GM12875 (cell line): Measurements from ENCODE around the gene VTI1B.

Experiments
- H3K4me3 ChIP-seq: one replicate; pipeline ENCODE4 v1.5.1; 2011; ENCODE audit warnings: low read depth, low read length, control low read depth
- TF ChIP-seq, protein P1 (sequence below): IDR thresholded peaks from 2 replicates; pipeline ENCODE4 v1.5.1; 2011; ENCODE audit warnings: low read depth, mild to moderate bottlenecking, control low read depth, inconsistent platforms, low read length, moderate library complexity, borderline replicate concordance; ENCODE audit not compliant: insufficient read depth

The VTI1B gene

DNA sequence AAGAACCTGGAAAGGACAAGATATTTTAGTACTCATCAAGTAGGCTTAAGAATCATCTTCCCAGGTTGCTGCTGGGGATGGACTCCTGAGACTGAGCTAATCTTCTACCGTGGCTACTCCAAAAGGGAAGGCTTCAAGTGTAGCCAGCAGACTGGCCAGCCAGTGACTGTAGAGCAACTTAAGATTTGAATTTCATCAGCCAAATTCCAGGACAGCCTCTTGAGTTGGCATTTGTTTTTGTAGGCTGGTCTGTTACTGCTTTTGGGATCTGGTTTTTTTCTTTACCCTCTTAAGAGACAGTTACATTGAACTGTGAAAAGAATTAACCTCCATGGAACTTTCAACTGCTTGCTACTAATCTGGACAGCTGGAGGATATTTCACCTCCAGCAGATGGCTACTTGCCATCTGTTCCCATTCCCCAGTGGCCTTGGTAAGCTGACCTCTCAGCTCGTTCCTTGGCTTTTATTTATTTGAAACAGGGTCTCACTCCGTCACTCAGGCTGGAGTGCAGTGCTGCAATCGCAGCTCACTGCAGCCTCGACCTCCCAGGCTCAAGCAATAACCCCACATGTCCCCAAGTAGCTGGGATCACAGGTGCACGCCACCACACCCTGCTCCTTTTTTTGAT lies 20.7 kb downstream of the VTI1B start:
- TF ChIP-seq, protein P1, sequence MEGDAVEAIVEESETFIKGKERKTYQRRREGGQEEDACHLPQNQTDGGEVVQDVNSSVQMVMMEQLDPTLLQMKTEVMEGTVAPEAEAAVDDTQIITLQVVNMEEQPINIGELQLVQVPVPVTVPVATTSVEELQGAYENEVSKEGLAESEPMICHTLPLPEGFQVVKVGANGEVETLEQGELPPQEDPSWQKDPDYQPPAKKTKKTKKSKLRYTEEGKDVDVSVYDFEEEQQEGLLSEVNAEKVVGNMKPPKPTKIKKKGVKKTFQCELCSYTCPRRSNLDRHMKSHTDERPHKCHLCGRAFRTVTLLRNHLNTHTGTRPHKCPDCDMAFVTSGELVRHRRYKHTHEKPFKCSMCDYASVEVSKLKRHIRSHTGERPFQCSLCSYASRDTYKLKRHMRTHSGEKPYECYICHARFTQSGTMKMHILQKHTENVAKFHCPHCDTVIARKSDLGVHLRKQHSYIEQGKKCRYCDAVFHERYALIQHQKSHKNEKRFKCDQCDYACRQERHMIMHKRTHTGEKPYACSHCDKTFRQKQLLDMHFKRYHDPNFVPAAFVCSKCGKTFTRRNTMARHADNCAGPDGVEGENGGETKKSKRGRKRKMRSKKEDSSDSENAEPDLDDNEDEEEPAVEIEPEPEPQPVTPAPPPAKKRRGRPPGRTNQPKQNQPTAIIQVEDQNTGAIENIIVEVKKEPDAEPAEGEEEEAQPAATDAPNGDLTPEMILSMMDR = no peak
- H3K4me3 ChIP-seq = no peak overlapping the region

GRCh38 chr14:67652189-67652588 lies 22.2 kb downstream of the VTI1B start:
- TF ChIP-seq, protein P1 = no peak

DNA sequence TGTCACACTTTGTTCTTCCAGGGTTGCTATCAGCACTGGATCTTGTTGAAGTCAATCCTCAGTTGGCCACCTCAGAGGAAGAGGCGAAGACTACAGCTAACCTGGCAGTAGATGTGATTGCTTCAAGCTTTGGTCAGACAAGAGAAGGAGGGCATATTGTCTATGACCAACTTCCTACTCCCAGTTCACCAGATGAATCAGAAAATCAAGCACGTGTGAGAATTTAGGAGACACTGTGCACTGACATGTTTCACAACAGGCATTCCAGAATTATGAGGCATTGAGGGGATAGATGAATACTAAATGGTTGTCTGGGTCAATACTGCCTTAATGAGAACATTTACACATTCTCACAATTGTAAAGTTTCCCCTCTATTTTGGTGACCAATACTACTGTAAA lies 23.7 kb downstream of the VTI1B start:
- H3K4me3 ChIP-seq = no peak overlapping the region
- TF ChIP-seq, protein P1 = no peak

More at GRCh38 chr14:67652189-67652588, 22.2 kb downstream of the VTI1B start:
- H3K4me3 ChIP-seq = no peak overlapping the region

- no peak overlapping the region for H3K4me3 ChIP-seq
- TF ChIP-seq, protein P1 = no peak
Measured at GRCh38 chr14:67650151-67650550, 24.3 kb downstream of the VTI1B start.

DNA sequence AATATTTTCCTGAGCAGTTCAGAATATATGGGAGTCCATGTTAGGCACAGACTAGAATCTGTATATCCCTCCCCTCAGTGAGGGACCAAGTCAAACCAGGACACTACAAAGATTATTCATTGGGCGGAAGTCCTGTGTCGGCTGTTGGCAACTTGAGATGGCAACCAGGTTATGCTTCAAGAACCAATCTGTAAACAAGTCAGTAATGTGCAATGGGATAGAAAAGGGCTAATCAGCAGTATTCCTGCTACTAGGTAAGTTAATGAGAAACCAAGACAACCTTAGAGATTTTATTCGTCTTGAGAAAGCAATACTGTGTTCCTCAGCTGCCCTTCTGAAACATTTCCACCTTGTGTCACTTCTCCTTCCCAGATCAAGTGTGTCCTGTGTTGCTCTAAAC lies 28.3 kb downstream of the VTI1B start:
- TF ChIP-seq, protein P1 = no peak

GRCh38 chr14:67645414-67645813 lies 29.0 kb downstream of the VTI1B start:
- no peak overlapping the region for H3K4me3 ChIP-seq
- TF ChIP-seq, protein P1 = no peak

More for the DNA sequence above, 28.3 kb downstream of the VTI1B start:
- no peak overlapping the region for H3K4me3 ChIP-seq

GRCh38 chr14:67644428-67644827 lies 30.0 kb downstream of the VTI1B start:
- TF ChIP-seq, protein P1 = no peak
- H3K4me3 ChIP-seq = no peak overlapping the region
